H9 (cell line): ENCODE measurements around the gene SLC25A22. TPM values are rescaled to one million over a fixed set of nuclear protein-coding genes. Genes with fewer than 3 reads are reported as not detected.

Experiments
- DNase-seq: peaks from one replicate; pipeline ENCODE4 v3.0.0-alpha.2; 2017
- H2AFZ ChIP-seq: one replicate; pipeline ENCODE4 v1.6.1; 2013; ENCODE audit warnings: mild to moderate bottlenecking, low read length, control low read depth, moderate library complexity
- H2AK5ac ChIP-seq: 2 replicates; pipeline ENCODE4 v1.6.1; 2013; ENCODE audit warnings: low read length, control low read depth, mixed read lengths; ENCODE audit not compliant: insufficient read length
- H2BK120ac ChIP-seq: one replicate; pipeline ENCODE4 v1.6.1; 2013; ENCODE audit warnings: low read depth, mild to moderate bottlenecking, low read length, control low read depth, inconsistent platforms; ENCODE audit not compliant: poor library complexity, severe bottlenecking
- H2BK12ac ChIP-seq: 2 replicates; pipeline ENCODE4 v1.6.1; 2013; ENCODE audit warnings: low read length, control low read depth, mixed read lengths, low read depth; ENCODE audit not compliant: insufficient read length
- H2BK15ac ChIP-seq: 2 replicates; pipeline ENCODE4 v1.6.1; 2013; ENCODE audit warnings: low read depth, low read length, control low read depth
- H2BK20ac ChIP-seq: one replicate; pipeline ENCODE4 v1.6.1; 2013; ENCODE audit warnings: low read depth, mild to moderate bottlenecking, low read length, control low read depth, inconsistent platforms; ENCODE audit not compliant: poor library complexity, severe bottlenecking
- H2BK5ac ChIP-seq: 2 replicates; pipeline ENCODE4 v1.6.1; 2013; ENCODE audit warnings: low read length, control low read depth, mixed read lengths; ENCODE audit not compliant: insufficient read length
- H3K14ac ChIP-seq: 2 replicates; pipeline ENCODE4 v1.6.1; 2013; ENCODE audit warnings: low read length, control low read depth; ENCODE audit not compliant: insufficient read depth
- H3K18ac ChIP-seq: 2 replicates; pipeline ENCODE4 v1.6.1; 2013; ENCODE audit warnings: low read depth, mild to moderate bottlenecking, mixed read lengths, low read length, control low read depth; ENCODE audit not compliant: insufficient read length
- H3K23ac ChIP-seq: 2 replicates; pipeline ENCODE4 v1.6.1; 2013; ENCODE audit warnings: low read length, control low read depth, mixed read lengths, low read depth; ENCODE audit not compliant: insufficient read length
- H3K23me2 ChIP-seq: 2 replicates; pipeline ENCODE4 v1.6.1; 2013; ENCODE audit warnings: low read depth, mild to moderate bottlenecking, mixed read lengths, low read length, control low read depth; ENCODE audit not compliant: insufficient read length, poor library complexity, severe bottlenecking
- H3K27ac ChIP-seq: 2 replicates; pipeline ENCODE4 v1.5.1; 2013; ENCODE audit warnings: low read length, control low read depth, mixed read lengths, low read depth; ENCODE audit not compliant: insufficient read length
- H3K27me3 ChIP-seq: 2 replicates; pipeline ENCODE4 v1.6.1; 2013; ENCODE audit warnings: low read length, control low read depth, inconsistent platforms; ENCODE audit not compliant: insufficient read depth
- H3K4ac ChIP-seq: 2 replicates; pipeline ENCODE4 v1.6.1; 2013; ENCODE audit warnings: low read depth, mild to moderate bottlenecking, control low read depth, inconsistent platforms, low read length, moderate library complexity
- H3K4me1 ChIP-seq: 2 replicates; pipeline ENCODE4 v1.6.1; 2013; ENCODE audit warnings: low read length, control low read depth, inconsistent platforms; ENCODE audit not compliant: insufficient read depth
- H3K4me2 ChIP-seq: 2 replicates; pipeline ENCODE4 v1.6.1; 2013; ENCODE audit warnings: low read length, control low read depth, mixed read lengths; ENCODE audit not compliant: insufficient read length, insufficient read depth
- H3K56ac ChIP-seq: 2 replicates; pipeline ENCODE4 v1.6.1; 2013; ENCODE audit warnings: low read depth, mild to moderate bottlenecking, mixed read lengths, low read length, control low read depth; ENCODE audit not compliant: insufficient read length
- H3K79me1 ChIP-seq: 2 replicates; pipeline ENCODE4 v1.6.1; 2013; ENCODE audit warnings: low read depth, mild to moderate bottlenecking, moderate library complexity, low read length, control low read depth, inconsistent platforms; ENCODE audit not compliant: insufficient read depth, poor library complexity, severe bottlenecking
- H3K79me2 ChIP-seq: 2 replicates; pipeline ENCODE4 v1.6.1; 2013; ENCODE audit warnings: low read length, control low read depth, inconsistent platforms; ENCODE audit not compliant: insufficient read depth
- H3K9ac ChIP-seq: 2 replicates; pipeline ENCODE4 v1.6.1; 2013; ENCODE audit warnings: low read length, control low read depth, mixed read lengths; ENCODE audit not compliant: insufficient read length; ENCODE audit errors: extremely low read depth
- H3K9me3 ChIP-seq: one replicate; pipeline ENCODE4 v1.6.1; 2013; ENCODE audit warnings: low read depth, low read length, inconsistent platforms; ENCODE audit not compliant: control insufficient read depth
- H3T11ph ChIP-seq: one replicate; pipeline ENCODE4 v1.6.1; 2013; ENCODE audit warnings: mild to moderate bottlenecking, low read length, control low read depth, inconsistent platforms
- H4K20me1 ChIP-seq: one replicate; pipeline ENCODE4 v1.6.1; 2013; ENCODE audit not compliant: control insufficient read depth, insufficient read length, insufficient read depth
- H4K5ac ChIP-seq: 2 replicates; pipeline ENCODE4 v1.6.1; 2013; ENCODE audit warnings: low read depth, mild to moderate bottlenecking, mixed read lengths, low read length, control low read depth; ENCODE audit not compliant: insufficient read length
- H4K8ac ChIP-seq: replicated peaks from 2 replicates; pipeline ENCODE4 v1.6.1; 2013; ENCODE audit warnings: low read length, control low read depth, mixed read lengths, low read depth; ENCODE audit not compliant: insufficient read length
- H4K91ac ChIP-seq: 2 replicates; pipeline ENCODE4 v1.6.1; 2013; ENCODE audit warnings: low read depth, mild to moderate bottlenecking, moderate library complexity, mixed read lengths, low read length, control low read depth; ENCODE audit not compliant: insufficient read length
- H3K27ac Mint-ChIP-seq, 3 experiments: 2 replicates in 2 of 3; 3 replicates in 1 of 3; pipeline ENCODE4 v1.8.0; 2020 to 2021; ENCODE audit warnings: mixed read lengths in 3 of 3, mild to moderate bottlenecking in 1 of 3, moderate library complexity in 1 of 3
- H3K27me3 Mint-ChIP-seq: 2 replicates; pipeline ENCODE4 v1.8.0; 2021; ENCODE audit warnings: low read depth, mild to moderate bottlenecking, moderate library complexity, mixed read lengths
- H3K36me3 Mint-ChIP-seq, 3 experiments: 2 replicates in 2 of 3; 3 replicates in 1 of 3; pipeline ENCODE4 v1.8.0; 2020 to 2021; ENCODE audit warnings: low read depth in 3 of 3, mixed read lengths in 3 of 3; ENCODE audit not compliant: insufficient read depth in 1 of 3
- H3K4me1 Mint-ChIP-seq, 2 experiments: 2 replicates each; pipeline ENCODE4 v1.8.0; 2020; ENCODE audit warnings: mixed read lengths in 2 of 2
- H3K4me3 Mint-ChIP-seq, 2 experiments: 2 replicates in 1 of 2; 3 replicates in 1 of 2; pipeline ENCODE4 v1.8.0; 2020 to 2021; ENCODE audit warnings: mild to moderate bottlenecking in 2 of 2, mixed read lengths in 2 of 2, moderate library complexity in 1 of 2
- H3K9me3 Mint-ChIP-seq, 2 experiments: 2 replicates in 1 of 2; 3 replicates in 1 of 2; pipeline ENCODE4 v1.8.0; 2020; ENCODE audit warnings: mild to moderate bottlenecking in 2 of 2, mixed read lengths in 2 of 2, moderate library complexity in 1 of 2
- CTCF ChIP-seq: fragments of 200-600 bp; sonication (generic); conservative IDR thresholded peaks from 3 replicates; pipeline ENCODE4 v1.8.0; 2021; ENCODE audit warnings: antibody characterized with exemption, mild to moderate bottlenecking
- WGBS: extraction: QIAGEN DNeasy Blood & Tissue Kit; methylation state at CpG from one replicate; pipeline ENCODE4 v1.1.7; 2013; ENCODE audit warnings: missing lambda C conversion rate, low lambda C conversion rate, mixed read lengths; ENCODE audit not compliant: insufficient read length; ENCODE audit errors: extremely low coverage; 5-methylcytosine and 5-hydroxymethylcytosine counted together
- total RNA-seq: library from RNA; stranded (reverse); gene quantifications from 2 replicates; pipeline ENCODE4 v1.2.1, GENCODE V29; 2021

SLC25A22 gene
- total RNA-seq, 1 experiment from 2014 or later, result 51.9 TPM

- TF ChIP-seq CTCF, result no peak
- no peak overlapping the region for H3K18ac ChIP-seq
- WGBS, result no CpG with 5 or more reads among the region's 96 CpGs
Measured at GRCh38 chr11:819129-819931, 21.2 kb upstream of the SLC25A22 start.

More at GRCh38 chr11:819129-819931, 21.2 kb upstream of the SLC25A22 start:
- Histone ChIP-seq H3K23me2 (peaks cover 5% of the 10 kb centered on the region), H2BK20ac (no peak overlapping the region), H3K9me3 (no peaks in the 10 kb centered on the region), H3K4ac (no peak overlapping the region), H4K8ac (no peak overlapping the region), H3K79me1 (no peaks in the 10 kb centered on the region), H2BK12ac (no peak overlapping the region), H3K56ac (no peak overlapping the region), H4K5ac (no peak overlapping the region), H3K79me2 (no peaks in the 10 kb centered on the region), H3K9ac (peak overlapping the region; percentile 50), H3K27ac (no peak overlapping the region), H2AK5ac (no peak overlapping the region), H3K14ac (no peak overlapping the region), H2BK15ac (no peak overlapping the region), H3K23ac (no peak overlapping the region), H3K4me2 (peak overlapping the region; percentile 46), H2BK5ac (no peak overlapping the region), H2BK120ac (no peak overlapping the region), H3K27me3 (no peaks in the 10 kb centered on the region), H3T11ph (no peak overlapping the region), H2AFZ (no peak overlapping the region), H4K20me1 (no peaks in the 10 kb centered on the region), H4K91ac (no peak overlapping the region), H3K4me1 (no peaks in the 10 kb centered on the region)
- no peak overlapping the region for H3K27ac Mint-ChIP-seq
- H3K4me1 Mint-ChIP-seq, result peaks cover 10 to 21% of the 10 kb centered on the region in 2 experiments
- H3K4me3 Mint-ChIP-seq, result peak overlapping the region; percentile 76 to 87
- peaks cover 2% of the 10 kb centered on the region; the same call in 1 of the 2 replicates for H3K27me3 Mint-ChIP-seq
- peaks cover 2 to 18% (median 8%) of the 10 kb centered on the region in 3 experiments; a peak in 6 of 7 replicates for H3K36me3 Mint-ChIP-seq
- DNase-seq, result peak; percentile 90
- H3K9me3 Mint-ChIP-seq, result no peaks in the 10 kb centered on the region; a peak in 1 of 5 replicates
